Renal cortex interstitium (tissue), 11 donors: ENCODE data around the gene RILPL1. TPM values are rescaled to one million over a fixed set of nuclear protein-coding genes. Genes with fewer than 3 reads are reported as not detected.
A peak's percentile ranks its signal among the peaks of the same experiment; 100 is the strongest.
"Not testable (repeated sequence)": the region's sequence is repeated elsewhere in the genome, so short reads cannot be mapped to it uniquely, and the experiment has no call there.

ENCODE experiments used
- DNase-seq, 11 donors: peaks; one replicate each; pipeline ENCODE4 v3.0.0-alpha.2; 2013; ENCODE audit warnings: low read depth in 9 of 11, low spot score in 4 of 11; ENCODE audit errors: extremely low read depth in 1 of 11
- polyA plus RNA-seq, 3 donors: library from polyadenylated mRNA; unstranded; fragments of 120-200 nt; gene quantifications; one replicate each; pipeline ENCODE4 v1.2.1, GENCODE V29; 2013; ENCODE audit not compliant: insufficient read length in 3 of 3

RILPL1 gene
- polyA plus RNA-seq, 3 donors: 15.0 to 23.4 (median 20.5) TPM

GRCh38 chr12:123512838-123513665 lies 20.5 kb downstream of the RILPL1 start:
- DNase-seq: peak in 1 of 11 donors; percentile 24

GRCh38 chr12:123506843-123507236 lies 26.7 kb downstream of the RILPL1 start:
- DNase-seq: no peak

GRCh38 chr12:123506059-123506842 lies 27.3 kb downstream of the RILPL1 start:
- DNase-seq: no peak

- DNase-seq: no peak
These were observed 31.3 kb downstream of the RILPL1 start for GRCh38 chr12:123502163-123502704.

- no peak for DNase-seq
These were observed 34.2 kb downstream of the RILPL1 start for GRCh38 chr12:123499332-123499731.

- DNase-seq: no peak
These were observed 35.2 kb downstream of the RILPL1 start for GRCh38 chr12:123498126-123498825.

- no peak for DNase-seq
These were observed 36.5 kb downstream of the RILPL1 start for GRCh38 chr12:123497065-123497464.

GRCh38 chr12:123494124-123494851 lies 39.2 kb downstream of the RILPL1 start:
- DNase-seq: peak in 2 of 11 donors; percentile 34 to 37

GRCh38 chr12:123492339-123493039 lies 41.0 kb downstream of the RILPL1 start:
- not testable (repeated sequence) for DNase-seq

- DNase-seq: no peak
These were observed 42.0 kb downstream of the RILPL1 start for GRCh38 chr12:123491481-123491880.

- no peak for DNase-seq
These were observed 42.5 kb downstream of the RILPL1 start for GRCh38 chr12:123491056-123491455.

GRCh38 chr12:123490089-123490488 lies 43.4 kb downstream of the RILPL1 start:
- DNase-seq: no peak

- no peak for DNase-seq
These were observed 43.9 kb downstream of the RILPL1 start for GRCh38 chr12:123489580-123489979.

- DNase-seq: peak in 6 of 11 donors; percentile 20 to 58 (median 47)
These were observed 44.8 kb downstream of the RILPL1 start for GRCh38 chr12:123488539-123489230.

- DNase-seq: no peak
These were observed 46.1 kb downstream of the RILPL1 start for GRCh38 chr12:123487428-123487827.

- no peak for DNase-seq
These were observed 47.8 kb downstream of the RILPL1 start for GRCh38 chr12:123485756-123486155.

GRCh38 chr12:123483602-123484248 lies 49.8 kb downstream of the RILPL1 start:
- DNase-seq: no peak
